Spleen (tissue), 11 donors: Measurements from ENCODE around the gene CRLF1. TPM values are rescaled to one million over a fixed set of nuclear protein-coding genes. Genes with fewer than 3 reads are reported as not detected.

Source experiments
- DNase-seq: peaks from one replicate; pipeline ENCODE4 v3.0.0-alpha.2; 2020
- H3K27ac ChIP-seq, 8 donors: fragments of 200-600 bp; sonication (generic) in 7 of 8; 1 replicate in 4 of 8; 2 replicates in 4 of 8; pipeline versions ENCODE4 v1.5.0 to v1.8.0; 2016 to 2021; ENCODE audit warnings: inconsistent platforms in 4 of 8, mild to moderate bottlenecking in 4 of 8, moderate library complexity in 1 of 8
- H3K27me3 ChIP-seq, 7 donors: fragments of 200-600 bp; sonication (generic) in 6 of 7; replicated peaks in 1 of 7; 1 replicate in 4 of 7; 2 replicates in 3 of 7; pipeline versions ENCODE4 v1.5.0 to v1.8.0; 2016 to 2021; ENCODE audit warnings: inconsistent platforms in 3 of 7, mild to moderate bottlenecking in 1 of 7
- H3K36me3 ChIP-seq, 6 donors: fragments of 200-600 bp; sonication (generic) in 5 of 6; 1 replicate in 4 of 6; 2 replicates in 2 of 6; pipeline versions ENCODE4 v1.5.0 to v1.8.0; 2016 to 2021; ENCODE audit warnings: inconsistent platforms in 2 of 6
- H3K4me1 ChIP-seq, 6 donors: fragments of 200-600 bp; sonication (generic) in 5 of 6; 1 replicate in 3 of 6; 2 replicates in 3 of 6; pipeline versions ENCODE4 v1.5.0 to v1.8.0; 2016 to 2021; ENCODE audit warnings: inconsistent platforms in 3 of 6
- H3K4me3 ChIP-seq, 8 donors: fragments of 200-600 bp; sonication (generic) in 7 of 8; 1 replicate in 4 of 8; 2 replicates in 4 of 8; pipeline versions ENCODE4 v1.5.0 to v1.8.0; 2016 to 2021; ENCODE audit warnings: inconsistent platforms in 4 of 8, mild to moderate bottlenecking in 4 of 8, moderate library complexity in 2 of 8
- H3K9me3 ChIP-seq, 8 donors: fragments of 200-600 bp; sonication (generic) in 7 of 8; 1 replicate in 4 of 8; 2 replicates in 4 of 8; pipeline versions ENCODE4 v1.5.0 to v1.8.0; 2016 to 2021; ENCODE audit warnings: inconsistent platforms in 4 of 8
- CTCF ChIP-seq, 11 experiments: fragments of 200-600 bp in 7 of 11; fragments of 450-650 bp in 4 of 11; sonication (generic) in 4 of 11; IDR thresholded peaks in 8 of 11; conservative IDR thresholded peaks in 3 of 11; 1 replicate in 7 of 11; 2 replicates in 4 of 11; pipeline versions ENCODE4 v1.4.0 to v1.8.0; 2016 to 2021; ENCODE audit warnings: antibody characterized with exemption in 11 of 11, inconsistent platforms in 4 of 11, mild to moderate bottlenecking in 1 of 11
- POLR2A ChIP-seq, 3 donors: fragments of 450-650 bp; IDR thresholded peaks; one replicate each; pipeline ENCODE4 v1.5.1; 2017; ENCODE audit warnings: antibody characterized with exemption in 3 of 3, mild to moderate bottlenecking in 1 of 3
- POLR2AphosphoS5 ChIP-seq, 3 donors: sonication (generic); formaldehyde crosslinking; IDR thresholded peaks; one replicate each; pipeline ENCODE4 v1.5.1; 2017; ENCODE audit warnings: antibody characterized with exemption in 3 of 3
- WGBS, 5 donors: extraction: QIAGEN DNeasy Blood & Tissue Kit in 3 of 5; methylation state at CpG; one replicate each; pipeline versions ENCODE4 v1.1.5 to v1.1.7; 2013 to 2018; 5-methylcytosine and 5-hydroxymethylcytosine counted together
- intact Hi-C: fragments of 100-400 bp; cut with DNase I; formaldehyde crosslinking; loops from one replicate; pipeline ENCODE4 v1.15.0; 2023; ENCODE audit warnings: low total_unique reads
- polyA plus RNA-seq, 3 donors: library from polyadenylated mRNA; stranded (reverse); fragments of 200-250 nt; gene quantifications; one replicate each; pipeline ENCODE4 v1.2.1, GENCODE V29; 2013
- total RNA-seq, 7 donors: library from RNA; depleted of rRNA in 3 of 7; stranded (reverse); fragments of >200 nt in 3 of 7; fragmentation: NEBNext Ultra II Directional in 4 of 7; extraction: Animal tissue kit (Norgen Biotek cat#: 25700) in 4 of 7; gene quantifications; one replicate each; pipeline versions ENCODE4 v1.1.0 to v1.2.1, GENCODE V29; 2016 to 2021
- donor health status: healthy with polysubstance abuse.
- donor health status: DM: no; HTN: no; CAD: no; lungs with moderate emphysema.
- donor health status: DM: no; HTN: no; CAD: no.
- donor health status: Bipolar disorder and iron deficiency.
- donor health status: healthy.
- donor health status: DM: no; HTN: no; CAD: no.
- donor health status: DM: yes; HTN: yes; CAD: no.

CRLF1 gene
- total and polyA plus RNA-seq, 10 donors = 0.20 to 8.0 (median 2.6) TPM; not detected in 1

DNA sequence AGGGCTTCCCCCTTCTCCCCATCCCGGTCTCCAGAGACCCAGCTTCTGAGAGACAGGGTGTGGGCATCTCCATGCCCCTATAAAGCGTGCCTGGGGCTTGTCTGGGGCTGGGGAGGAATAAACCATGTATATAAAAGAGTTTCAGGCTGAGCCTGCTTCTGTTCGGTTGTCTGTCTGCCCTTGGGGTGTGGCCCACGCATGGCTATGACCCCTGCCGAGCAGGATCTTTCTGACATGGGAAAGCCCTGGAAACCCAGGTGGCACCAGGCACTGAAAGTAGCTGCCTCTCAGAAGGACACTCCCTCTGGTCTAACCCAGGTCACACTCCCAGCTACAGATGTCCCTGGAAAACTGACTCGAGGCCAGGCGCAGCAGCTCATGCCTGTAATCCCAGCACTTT lies 14.3 kb upstream of the CRLF1 start:
- no peak for TF ChIP-seq CTCF (IDR thresholded peaks at IDR 0.05 in 8 of 11, conservative IDR thresholded peaks at IDR 0.05 in 3 of 11)
- TF ChIP-seq POLR2AphosphoS5 (IDR thresholded peaks at IDR 0.05) = no peak
- TF ChIP-seq POLR2A (IDR thresholded peaks at IDR 0.05) = no peak
- no peak overlapping the region for H3K4me3 ChIP-seq
- no peaks in the 10 kb centered on the region for H3K9me3 ChIP-seq
- no peaks in the 10 kb centered on the region for H3K36me3 ChIP-seq
- H3K27me3 ChIP-seq = peaks cover 0 to 42% (median 5%) of the 10 kb centered on the region in 7 donors
- 66 to 89% (median 82%) methylated on average over 5 to 7 of the region's 7 CpGs for WGBS, 5 donors
- DNase-seq = no peak
- intact Hi-C loops = no loop called here
- H3K27ac ChIP-seq = no peak overlapping the region
- H3K4me1 ChIP-seq = no peaks in the 10 kb centered on the region

- TF ChIP-seq CTCF (IDR thresholded peaks at IDR 0.05 in 8 of 11, conservative IDR thresholded peaks at IDR 0.05 in 3 of 11) (no peak), POLR2AphosphoS5 (IDR thresholded peaks at IDR 0.05) (no peak), POLR2A (IDR thresholded peaks at IDR 0.05) (no peak)
- Histone ChIP-seq H3K27me3 (peaks cover 0 to 48% (median 5%) of the 10 kb centered on the region in 7 donors), H3K9me3 (no peaks in the 10 kb centered on the region), H3K4me1 (no peaks in the 10 kb centered on the region), H3K27ac (no peak overlapping the region), H3K36me3 (no peaks in the 10 kb centered on the region), H3K4me3 (no peak overlapping the region)
- no peak for DNase-seq
- intact Hi-C loops = no loop called here
- WGBS, 5 donors = 79 to 91% (median 83%) methylated on average over 10 of the region's 10 CpGs
Observed at GRCh38 chr19:18620311-18620710, 13.7 kb upstream of the CRLF1 start.

- H3K27me3 ChIP-seq = peaks cover 0 to 68% (median 26%) of the 10 kb centered on the region in 7 donors
- H3K4me3 ChIP-seq = no peak overlapping the region
- intact Hi-C loops = no loop called here
- no peak overlapping the region for H3K27ac ChIP-seq
- no peaks in the 10 kb centered on the region for H3K36me3 ChIP-seq
- DNase-seq = no peak
- peaks cover 0 to 7% (median 3%) of the 10 kb centered on the region in 6 donors for H3K4me1 ChIP-seq
- H3K9me3 ChIP-seq = no peaks in the 10 kb centered on the region
- WGBS, 5 donors = 85 to 98% (median 91%) methylated on average over 2 to 13 of the region's 13 CpGs
- TF ChIP-seq CTCF (IDR thresholded peaks at IDR 0.05 in 8 of 11, conservative IDR thresholded peaks at IDR 0.05 in 3 of 11) = no peak
- no peak for TF ChIP-seq POLR2AphosphoS5 (IDR thresholded peaks at IDR 0.05)
- no peak for TF ChIP-seq POLR2A (IDR thresholded peaks at IDR 0.05)
Observed at GRCh38 chr19:18618236-18618635, 11.6 kb upstream of the CRLF1 start.

DNA sequence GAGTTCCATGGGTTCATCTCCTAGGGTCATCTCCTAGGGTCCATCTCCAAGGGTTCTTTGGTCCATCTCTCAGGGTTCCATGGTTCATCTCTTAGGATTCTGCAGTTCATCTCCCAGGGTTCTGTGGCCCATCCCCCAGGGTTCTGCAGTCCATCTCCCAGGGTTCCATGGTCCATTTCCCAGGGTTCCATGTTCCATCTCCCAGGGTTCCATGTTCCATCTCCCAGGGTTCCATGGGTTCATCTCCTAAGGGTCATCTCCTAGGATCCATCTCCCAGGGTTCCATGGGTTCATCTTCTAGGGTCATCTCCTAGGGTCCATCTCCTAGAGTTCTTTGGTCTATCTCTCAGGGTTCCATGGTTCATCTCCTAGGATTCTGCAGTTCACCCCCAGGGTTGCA lies 11.0 kb upstream of the CRLF1 start:
- intact Hi-C loops = no loop called here
- no peak overlapping the region for H3K27ac ChIP-seq
- H3K27me3 ChIP-seq = peaks cover 0 to 75% (median 33%) of the 10 kb centered on the region in 7 donors
- H3K9me3 ChIP-seq = no peaks in the 10 kb centered on the region
- no peak overlapping the region for H3K4me3 ChIP-seq
- no peak for TF ChIP-seq POLR2AphosphoS5 (IDR thresholded peaks at IDR 0.05)
- no peak for TF ChIP-seq CTCF (IDR thresholded peaks at IDR 0.05 in 8 of 11, conservative IDR thresholded peaks at IDR 0.05 in 3 of 11)
- TF ChIP-seq POLR2A (IDR thresholded peaks at IDR 0.05) = no peak
- H3K36me3 ChIP-seq = no peaks in the 10 kb centered on the region
- DNase-seq = no peak
- H3K4me1 ChIP-seq = peaks cover under 1 to 14% (median 9%) of the 10 kb centered on the region in 6 donors
